Fibroblast of skin of left quadriceps (primary cell): ENCODE results near the gene IGSF8.
"Not testable (repeated sequence)": the region's sequence is repeated elsewhere in the genome, so short reads cannot be mapped to it uniquely, and the experiment has no call there.

ENCODE experiments used
- DNase-seq, 2 experiments: peaks; one replicate each; pipeline ENCODE4 v3.0.0-alpha.2; 2013; ENCODE audit warnings: low read depth in 2 of 2

IGSF8 gene

GRCh38 chr1:160126342-160126741, 27.9 kb upstream of the IGSF8 start:
- not testable (repeated sequence) for DNase-seq

GRCh38 chr1:160125746-160126145, 27.3 kb upstream of the IGSF8 start:
- DNase-seq = no peak

GRCh38 chr1:160124705-160125478, 26.5 kb upstream of the IGSF8 start:
- DNase-seq = peak; percentile 18 to 22

- no peak for DNase-seq
Measured at GRCh38 chr1:160123726-160124125, 25.3 kb upstream of the IGSF8 start.

- no peak for DNase-seq
Measured at GRCh38 chr1:160122978-160123495, 24.6 kb upstream of the IGSF8 start.

GRCh38 chr1:160121388-160121787, 23.0 kb upstream of the IGSF8 start:
- no peak for DNase-seq

GRCh38 chr1:160120797-160121196, 22.4 kb upstream of the IGSF8 start:
- DNase-seq = no peak

GRCh38 chr1:160118928-160119327, 20.5 kb upstream of the IGSF8 start:
- DNase-seq = no peak

GRCh38 chr1:160117709-160118183, 19.3 kb upstream of the IGSF8 start:
- no peak for DNase-seq

- no peak for DNase-seq
Measured at GRCh38 chr1:160117300-160117699, 18.9 kb upstream of the IGSF8 start.

GRCh38 chr1:160116283-160117147, 18.1 kb upstream of the IGSF8 start:
- no peak for DNase-seq

GRCh38 chr1:160115545-160116282, 17.3 kb upstream of the IGSF8 start, which contains the start of gene ATP1A2:
Gene ATP1A2, plus strand, starts transcription at chr1:160115759. Its CDS starts 103 bp downstream, at chr1:160115862.
- DNase-seq = no peak

- no peak for DNase-seq
Measured at GRCh38 chr1:160114085-160114484, 15.7 kb upstream of the IGSF8 start.

- no peak for DNase-seq
Measured at GRCh38 chr1:160113407-160113806, 15.0 kb upstream of the IGSF8 start.

- no peak for DNase-seq
Measured at GRCh38 chr1:160112357-160112756, 13.9 kb upstream of the IGSF8 start.

- DNase-seq = not testable (repeated sequence)
Measured at GRCh38 chr1:160111462-160111861, 13.0 kb upstream of the IGSF8 start.

GRCh38 chr1:160109686-160110085, 11.3 kb upstream of the IGSF8 start:
- no peak for DNase-seq

GRCh38 chr1:160108888-160109662, 10.7 kb upstream of the IGSF8 start:
- no peak for DNase-seq

- DNase-seq = no peak
Measured at GRCh38 chr1:160107512-160107911, 9.1 kb upstream of the IGSF8 start.

- no peak for DNase-seq
Measured at GRCh38 chr1:160105155-160105554, 6.7 kb upstream of the IGSF8 start.

GRCh38 chr1:160104486-160104885, 6.1 kb upstream of the IGSF8 start:
- DNase-seq = no peak
